Dedifferentiated amniotic fluid mesenchymal stem cell (primary cell): Measurements from ENCODE around the gene USP10.
"Not testable (repeated sequence)": the region's sequence is repeated elsewhere in the genome, so short reads cannot be mapped to it uniquely, and the experiment has no call there.

ENCODE experiments used
- DNase-seq: peaks from one replicate; pipeline ENCODE4 v3.0.0-alpha.2; 2016; ENCODE audit errors: extremely low spot score

Gene USP10

DNA sequence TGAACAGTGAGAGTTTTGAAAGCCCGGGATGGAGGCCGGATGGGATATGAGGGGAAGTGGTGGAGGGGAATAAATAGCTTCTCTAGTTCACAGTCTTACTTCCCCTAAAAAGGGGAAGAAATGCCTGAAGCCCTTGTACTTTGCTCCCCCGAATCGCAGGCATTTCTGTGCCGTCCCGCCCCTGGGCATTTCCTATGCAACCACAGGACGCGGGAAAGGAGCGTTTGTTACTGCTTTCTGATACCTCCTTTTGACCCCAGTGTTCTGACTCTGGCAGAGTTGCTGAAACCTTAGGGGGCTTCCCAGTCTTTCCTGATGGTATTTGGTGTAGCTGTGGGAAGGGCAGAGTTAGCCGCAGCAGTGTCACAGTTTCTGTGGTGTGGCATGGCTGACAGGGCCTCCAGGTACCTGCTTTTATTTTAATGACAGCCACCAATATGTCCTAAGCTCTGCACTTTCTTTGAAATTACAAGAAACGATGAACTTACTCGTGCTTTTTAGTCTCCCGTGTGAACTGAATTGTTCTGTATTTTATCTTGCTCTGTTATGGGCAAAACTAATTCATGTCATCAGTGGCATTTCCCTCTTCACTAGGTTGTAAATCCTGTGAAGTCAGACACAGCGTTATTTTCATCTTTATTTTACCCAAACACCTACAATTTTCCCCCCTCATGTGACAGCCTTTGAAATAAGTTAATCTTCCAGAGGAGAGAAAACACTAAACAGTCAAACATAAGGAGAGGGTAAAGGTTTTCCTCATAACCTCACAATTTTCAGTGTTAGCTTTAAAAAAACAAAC is 27.1 kb downstream of the USP10 start:
- no peak for DNase-seq

DNA sequence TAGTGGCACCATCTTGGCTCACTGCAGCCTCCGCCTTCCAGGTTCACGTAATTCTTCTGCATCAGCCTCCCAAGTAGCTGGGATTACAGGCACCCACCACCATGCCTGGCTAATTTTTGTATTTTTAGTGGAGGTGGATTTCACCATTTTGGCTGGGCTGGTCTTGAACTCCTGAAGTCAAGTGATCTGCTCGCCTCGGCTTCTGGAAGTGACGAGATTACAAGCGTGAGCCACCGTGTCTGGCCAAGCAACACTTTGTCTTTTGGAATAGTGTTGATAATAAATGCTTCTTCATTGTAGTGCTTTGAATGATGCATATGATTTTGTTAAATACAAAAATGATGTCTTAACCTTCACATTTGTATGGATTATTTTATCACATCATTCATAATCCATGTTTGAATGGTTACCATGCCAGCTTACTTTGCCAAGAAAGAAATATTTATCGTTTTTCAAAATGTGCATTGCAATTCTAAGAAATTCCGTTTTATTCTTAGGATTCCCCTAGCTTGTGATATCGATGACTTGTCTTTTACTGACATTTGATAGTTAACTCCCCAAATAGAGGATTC is 29.1 kb downstream of the USP10 start:
- DNase-seq, result no peak

DNA sequence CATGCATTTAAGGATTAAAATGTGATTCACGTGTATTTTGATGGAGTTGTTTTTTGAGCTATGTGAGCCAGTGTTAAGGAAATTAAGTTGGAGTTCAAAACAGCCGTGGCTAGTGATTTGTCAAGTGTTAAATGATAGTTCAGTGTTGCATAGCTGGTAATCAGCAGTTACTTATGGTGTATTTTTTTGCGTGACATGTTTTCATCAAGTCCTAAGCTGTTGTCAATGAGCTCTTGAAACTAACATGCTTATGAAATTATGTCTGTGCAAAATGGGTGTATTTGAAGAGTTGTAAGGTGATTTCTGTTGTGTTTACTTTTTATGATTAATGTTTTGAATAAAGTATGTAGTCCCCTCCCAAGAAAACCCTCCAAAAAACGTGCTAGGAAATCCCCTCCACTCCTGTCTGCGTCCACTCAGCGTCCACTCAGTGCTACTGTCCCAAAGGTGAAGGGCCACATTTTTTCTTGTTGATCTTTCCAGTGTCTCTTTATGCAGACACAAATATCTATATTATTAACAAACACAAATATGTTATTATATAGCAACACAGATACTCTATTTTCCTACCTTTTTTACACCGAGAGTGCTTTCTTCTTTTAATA is 30.0 kb downstream of the USP10 start:
- DNase-seq, result no peak

DNA sequence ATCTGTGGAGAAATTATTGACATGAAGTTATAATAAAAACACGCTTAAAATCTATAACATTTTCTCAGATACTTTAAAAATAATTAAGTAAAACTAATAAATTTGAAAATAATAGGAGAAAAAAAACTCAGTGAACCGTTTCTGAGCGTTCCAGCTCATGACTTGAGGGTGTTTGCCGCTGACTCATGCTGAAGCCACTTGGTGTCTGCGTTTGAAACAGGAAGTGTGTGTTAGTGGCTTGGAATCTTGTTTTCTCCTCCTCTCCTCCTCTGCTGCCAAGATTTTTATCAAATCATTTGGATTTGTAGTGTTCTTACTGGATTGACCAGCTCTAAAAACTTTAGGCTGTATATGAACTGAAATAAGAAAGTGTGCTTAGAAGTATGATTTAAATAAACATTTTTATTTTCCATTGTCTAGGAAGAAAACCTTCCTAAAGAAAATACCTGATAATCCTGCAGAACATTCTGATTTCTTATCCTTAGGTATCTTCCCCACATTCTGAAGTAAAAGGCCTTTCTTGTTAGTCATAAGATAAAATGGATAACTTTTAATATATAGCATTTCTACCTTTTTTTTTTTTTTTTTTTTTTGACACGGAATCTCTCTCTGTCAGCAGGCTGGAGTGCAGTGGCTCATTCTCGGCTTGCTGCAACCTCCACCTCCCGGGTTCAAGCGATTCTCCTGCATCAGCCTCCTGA is 30.8 kb downstream of the USP10 start:
- peak; percentile 92 for DNase-seq

DNA sequence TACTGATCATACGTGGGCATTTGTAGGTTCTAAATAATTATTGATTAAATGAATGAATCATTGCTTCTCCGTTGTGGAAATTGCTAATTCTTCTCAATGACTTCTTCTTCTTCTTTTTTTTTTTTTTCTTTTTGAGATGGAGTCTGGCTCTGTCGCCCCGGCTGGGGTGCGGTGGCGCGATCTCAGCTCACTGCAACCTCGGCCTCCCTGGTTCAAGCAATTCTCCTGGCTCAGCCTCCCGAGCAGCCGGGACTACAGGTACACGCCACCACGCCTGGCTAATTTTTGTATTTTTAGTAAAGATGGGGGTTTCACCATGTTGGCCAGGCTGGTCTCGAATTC is 32.5 kb downstream of the USP10 start:
- DNase-seq, result not testable (repeated sequence)

DNA sequence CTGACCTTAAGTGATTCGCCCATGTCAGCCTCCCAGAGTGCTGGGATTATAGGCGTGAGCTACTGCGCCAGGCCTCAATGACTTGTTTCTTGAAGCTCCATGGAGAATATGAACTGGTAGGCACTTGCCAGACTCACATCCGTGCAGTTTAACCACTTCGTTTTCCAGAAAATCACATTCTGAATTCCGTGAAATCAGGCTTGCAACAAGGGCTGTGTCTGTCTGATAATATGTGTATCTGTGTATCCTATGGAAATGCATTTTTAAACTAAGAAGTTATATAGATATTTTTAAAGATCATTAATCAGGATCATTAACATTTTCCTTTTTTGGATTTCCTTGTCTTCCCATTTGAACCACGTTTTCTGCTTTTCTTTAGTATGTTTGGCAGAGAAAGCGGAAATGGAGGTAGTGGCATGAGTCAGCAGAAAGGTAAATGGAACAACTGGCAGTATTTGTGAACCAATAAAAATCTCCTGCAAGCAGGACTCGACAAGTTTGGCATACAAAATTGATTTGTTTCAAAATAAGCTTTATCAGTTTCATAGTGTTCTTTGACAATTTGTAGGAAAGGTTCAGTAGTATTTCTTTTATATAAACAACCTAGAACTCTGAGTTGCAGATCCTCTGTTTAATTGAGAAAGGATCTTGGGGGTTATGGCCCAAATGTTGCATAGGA is 33.0 kb downstream of the USP10 start:
- DNase-seq, result no peak

DNA sequence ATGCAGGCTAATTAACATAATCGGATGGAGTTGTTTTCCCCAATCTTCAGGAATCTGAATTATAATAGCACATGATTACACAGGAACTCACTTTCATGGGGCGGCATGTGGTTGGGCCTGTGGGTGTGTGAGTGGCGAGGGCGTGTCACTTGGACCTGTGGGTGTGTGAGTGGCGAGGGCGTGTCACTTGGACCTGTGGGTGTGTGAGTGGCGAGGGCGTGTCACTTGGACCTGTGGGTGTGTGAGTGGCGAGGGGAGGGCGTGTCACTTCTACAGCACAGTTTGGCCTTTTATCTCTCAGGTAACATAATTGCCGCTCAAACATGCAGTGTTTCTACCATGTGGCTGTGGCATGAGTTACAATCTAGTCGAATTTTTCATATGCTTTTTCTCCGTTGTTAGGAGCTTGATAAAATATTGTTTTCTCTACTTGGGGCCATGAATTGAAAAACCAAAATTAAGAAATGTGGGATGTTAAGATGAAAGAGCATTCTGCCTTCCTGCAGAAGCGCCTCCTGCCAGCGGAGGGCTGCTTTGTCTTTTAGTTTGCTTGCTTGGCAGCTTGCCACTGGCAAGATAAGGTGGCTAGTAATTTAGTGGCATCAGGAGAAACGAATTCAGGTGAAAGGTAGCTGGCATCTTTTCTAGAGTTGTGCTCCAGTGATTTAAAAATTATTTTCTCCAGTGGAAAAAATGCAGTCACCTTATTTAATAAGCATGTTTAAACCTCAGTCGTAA is 36.2 kb downstream of the USP10 start:
- no peak for DNase-seq

DNA sequence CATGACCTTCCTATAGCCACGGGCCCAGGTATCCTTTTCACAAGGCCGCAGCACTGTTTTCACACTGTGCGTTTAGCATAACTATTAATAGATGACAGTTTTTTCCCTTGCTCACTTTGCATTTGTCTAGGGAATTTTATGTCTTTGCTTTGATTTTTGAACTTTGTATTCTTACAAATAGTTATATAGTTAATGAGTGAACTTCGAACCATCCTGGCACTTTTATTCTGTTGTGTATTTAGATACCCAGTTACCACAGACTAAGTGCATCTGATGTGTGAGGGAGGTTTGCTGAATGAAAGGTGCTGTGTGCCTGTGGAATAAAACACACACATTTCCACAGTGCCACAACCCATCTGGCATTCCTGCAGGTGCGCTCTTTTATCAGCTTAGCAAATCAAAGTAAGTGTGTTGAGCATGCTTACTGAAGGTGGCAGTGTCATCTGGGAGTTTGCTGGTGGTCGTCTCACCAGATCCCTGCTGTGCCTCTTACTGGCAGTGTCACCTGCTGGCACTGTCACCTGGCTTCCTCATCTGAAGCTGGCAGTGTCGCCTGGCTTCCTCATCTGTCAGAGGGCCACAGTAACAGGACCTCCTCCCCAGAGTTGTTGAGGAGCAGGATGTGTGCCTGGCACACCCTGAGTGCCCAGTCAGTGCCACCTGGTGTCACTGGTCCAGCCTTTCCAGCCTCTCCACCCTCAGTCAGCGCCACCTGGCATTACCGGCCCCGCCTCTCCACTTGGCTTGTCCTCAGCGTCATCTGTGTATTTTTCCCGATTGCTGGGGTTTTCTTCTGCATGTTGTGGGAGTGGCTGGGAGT is 37.6 kb downstream of the USP10 start:
- DNase-seq, result no peak

DNA sequence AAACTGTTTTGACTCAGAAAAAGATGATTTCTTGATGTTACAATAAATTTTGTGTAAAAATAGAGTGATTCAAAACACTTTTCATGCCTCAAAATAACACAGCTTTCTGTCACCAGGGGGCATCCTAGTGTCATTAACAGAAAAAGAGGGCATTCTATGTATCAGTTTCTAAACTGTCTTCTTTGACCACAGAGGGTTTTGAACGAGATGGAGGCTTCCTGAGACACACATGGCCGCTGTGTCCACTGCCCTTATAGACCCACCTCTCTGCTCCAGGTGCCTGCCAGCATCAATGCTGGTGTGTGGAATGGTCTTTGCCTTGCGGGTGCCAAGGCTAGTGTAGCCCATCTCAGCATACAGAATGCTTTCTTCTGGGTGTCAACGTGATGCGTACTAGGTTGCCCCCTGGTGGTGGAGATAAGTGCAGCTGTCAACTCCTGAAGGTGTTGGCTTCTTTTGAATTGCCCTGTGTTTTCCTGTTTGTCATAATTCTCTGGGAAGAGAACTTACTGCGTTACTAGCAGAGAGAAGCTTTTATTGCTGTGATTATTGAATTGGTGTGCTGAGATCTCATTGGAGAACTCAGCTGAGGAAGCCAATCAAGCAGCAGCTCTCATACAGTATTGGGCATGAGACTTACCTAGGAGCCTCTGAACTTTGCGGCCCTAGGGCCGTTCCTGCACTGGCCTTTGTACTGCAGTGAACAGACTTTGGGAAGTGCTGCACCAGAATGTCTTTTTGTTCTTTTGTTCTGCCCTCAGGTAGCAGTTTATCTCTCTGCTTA is 38.6 kb downstream of the USP10 start:
- peak; percentile 61 for DNase-seq

DNA sequence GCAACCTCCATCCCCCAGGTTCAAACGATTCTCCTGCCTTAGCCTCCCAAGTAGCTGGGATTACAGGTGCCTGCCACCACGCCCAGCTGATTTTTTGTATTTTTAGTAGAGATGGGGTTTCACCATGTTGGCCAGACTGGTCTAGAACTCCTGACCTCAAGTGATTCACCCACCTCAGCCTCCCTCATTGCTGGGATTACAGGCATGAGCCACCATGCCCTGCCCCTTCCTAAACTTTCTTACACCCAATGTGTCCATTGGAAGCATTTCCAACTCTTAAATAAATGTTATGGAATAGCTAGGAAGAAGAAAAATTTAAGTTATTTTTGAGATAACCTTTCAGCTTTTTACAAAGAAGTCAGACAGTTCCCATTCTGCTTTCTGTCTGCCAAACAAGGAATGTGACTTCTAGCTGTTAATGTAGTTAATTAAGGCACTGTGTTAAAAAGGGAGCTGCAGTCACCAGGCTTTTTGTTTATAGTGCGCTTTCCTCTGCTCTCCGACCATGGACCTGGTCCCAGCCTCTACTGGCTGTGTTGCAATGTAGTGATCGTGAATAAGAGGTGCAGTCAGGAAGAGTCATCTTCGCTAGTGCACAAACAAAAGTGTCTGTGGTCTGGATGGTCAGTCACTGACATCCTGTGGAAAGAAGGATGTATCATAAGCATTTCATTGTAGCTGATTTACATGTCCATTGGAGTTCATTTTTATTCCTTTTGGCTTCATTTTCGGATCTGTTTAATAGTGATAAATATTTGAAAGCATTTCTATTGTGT is 39.7 kb downstream of the USP10 start:
- peak; percentile 56 for DNase-seq

DNA sequence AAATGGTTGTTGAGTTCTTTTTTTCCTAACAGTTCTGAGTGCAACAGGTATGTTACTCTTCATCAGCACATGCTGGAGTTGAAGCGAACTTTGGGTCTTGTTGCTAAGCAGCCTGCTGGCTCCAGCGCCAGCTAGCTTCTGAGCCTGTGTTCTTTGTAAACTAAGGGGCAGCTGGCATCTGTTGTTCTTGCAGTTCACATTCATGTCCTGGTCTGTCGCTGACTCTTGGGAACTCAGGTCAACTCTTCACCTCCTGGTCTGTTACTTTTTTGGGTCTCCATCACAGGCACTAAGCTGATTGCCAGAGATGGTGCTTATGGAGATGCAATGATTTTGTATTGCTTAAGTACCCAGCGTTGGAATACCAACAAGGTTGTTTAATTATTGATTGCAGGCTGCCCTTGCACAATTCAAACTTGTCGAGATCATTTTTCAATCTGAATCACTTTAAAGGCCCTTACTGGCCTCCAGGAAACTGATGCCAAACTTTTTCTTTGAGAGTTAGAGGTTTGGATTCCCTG is 40.9 kb downstream of the USP10 start:
- no peak for DNase-seq

DNA sequence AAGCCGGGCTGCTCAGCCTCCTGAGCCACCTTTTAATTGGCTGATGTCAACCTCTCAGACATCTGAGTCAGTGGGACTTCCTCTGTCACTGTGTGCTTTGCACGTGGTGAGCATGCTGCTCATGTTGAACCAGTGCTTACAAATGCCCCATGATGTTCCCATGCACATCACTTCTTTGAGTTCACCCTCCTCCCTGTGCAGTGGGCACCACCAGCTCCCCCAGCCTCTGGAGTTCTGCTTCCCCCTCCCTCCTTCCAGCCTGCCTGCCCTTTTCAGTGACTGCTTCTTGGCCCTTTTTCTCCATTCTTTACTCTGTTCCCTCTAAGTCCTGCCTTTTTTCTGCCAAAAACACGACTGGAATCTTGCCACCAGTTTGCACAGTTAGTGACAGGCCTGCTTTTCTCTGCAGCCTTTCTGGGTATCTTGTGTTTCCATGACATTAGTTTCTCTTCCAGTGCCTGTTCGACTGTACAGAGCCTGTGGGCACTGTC is 41.6 kb downstream of the USP10 start:
- DNase-seq, result no peak

DNA sequence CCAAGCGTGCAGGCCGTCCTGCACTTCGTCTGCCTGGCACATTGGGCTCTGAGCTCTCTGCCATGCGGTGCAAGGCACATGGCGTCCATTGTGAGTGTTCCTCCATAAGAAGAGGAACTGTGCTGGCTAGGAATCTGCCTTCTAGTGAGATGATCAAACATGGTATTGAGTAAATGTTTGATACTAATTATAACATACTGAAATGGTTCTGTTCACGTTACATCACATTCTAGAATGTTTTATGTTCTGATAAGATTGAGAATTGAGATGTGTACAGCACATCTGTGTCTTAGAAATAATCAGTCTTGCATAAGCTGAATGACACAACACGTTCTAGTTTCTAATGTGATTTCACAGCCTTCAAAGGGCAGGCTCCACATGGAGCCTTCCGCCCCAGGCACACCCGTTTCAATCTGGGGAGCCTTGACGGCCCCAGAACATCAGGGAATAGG is 42.9 kb downstream of the USP10 start:
- DNase-seq, result no peak

DNA sequence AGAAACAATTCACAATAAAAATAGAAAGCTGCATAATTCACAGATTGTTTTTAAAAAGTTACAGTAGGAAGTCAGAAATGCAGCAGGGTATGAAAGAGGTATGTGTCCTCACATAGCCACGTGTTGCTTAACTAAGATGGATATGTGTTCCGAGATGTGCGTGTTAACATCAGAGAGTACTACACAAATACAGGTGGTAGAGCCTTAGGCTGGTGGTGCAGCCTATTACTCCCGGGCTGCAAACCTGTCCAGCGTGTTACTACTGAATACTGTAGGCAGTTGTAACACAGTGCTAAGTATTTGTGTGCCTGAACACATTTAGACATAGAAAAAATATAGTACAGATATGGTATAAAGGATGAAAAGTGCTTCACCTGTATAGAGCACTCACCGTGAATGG is 46.4 kb downstream of the USP10 start:
- no peak for DNase-seq

DNA sequence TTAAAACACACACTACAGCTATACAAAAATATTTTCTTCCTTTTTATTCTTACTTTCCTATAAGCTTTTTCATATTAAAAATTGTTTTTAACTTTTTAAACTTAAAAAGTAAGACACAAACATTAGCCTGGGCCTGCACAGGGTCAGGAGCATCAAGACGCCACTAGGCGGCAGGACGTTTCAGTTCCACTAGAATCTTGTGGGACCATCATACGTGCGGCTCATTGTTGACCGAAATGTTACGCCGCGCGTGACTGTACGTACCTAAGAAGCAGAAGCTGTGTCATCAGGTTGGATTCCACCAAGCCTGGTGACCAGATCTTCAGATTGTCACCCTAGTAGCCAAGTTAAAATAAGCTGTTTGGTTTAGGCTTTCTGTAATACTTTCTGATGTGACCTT is 47.1 kb downstream of the USP10 start:
- DNase-seq, result no peak

DNA sequence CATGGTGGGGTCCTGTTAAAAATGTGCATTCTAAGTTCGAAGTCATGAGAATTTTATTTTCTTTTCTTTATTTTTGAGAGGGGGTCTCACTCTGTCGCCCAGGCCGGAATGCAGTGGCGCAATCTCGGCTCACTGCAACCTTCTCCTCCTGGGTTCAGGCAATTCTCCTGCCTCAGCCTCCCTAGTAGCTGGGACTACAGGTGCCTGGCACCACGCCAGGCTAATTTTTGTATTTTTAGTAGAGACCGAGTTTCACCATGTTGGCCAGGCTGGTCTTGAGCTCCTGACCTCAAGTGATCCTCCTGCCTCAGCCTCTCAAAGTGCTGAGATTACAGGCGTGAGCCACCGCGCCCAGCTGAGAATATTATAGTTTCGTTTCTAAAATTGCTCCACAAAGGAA is 48.4 kb downstream of the USP10 start:
- DNase-seq, result not testable (repeated sequence)

DNA sequence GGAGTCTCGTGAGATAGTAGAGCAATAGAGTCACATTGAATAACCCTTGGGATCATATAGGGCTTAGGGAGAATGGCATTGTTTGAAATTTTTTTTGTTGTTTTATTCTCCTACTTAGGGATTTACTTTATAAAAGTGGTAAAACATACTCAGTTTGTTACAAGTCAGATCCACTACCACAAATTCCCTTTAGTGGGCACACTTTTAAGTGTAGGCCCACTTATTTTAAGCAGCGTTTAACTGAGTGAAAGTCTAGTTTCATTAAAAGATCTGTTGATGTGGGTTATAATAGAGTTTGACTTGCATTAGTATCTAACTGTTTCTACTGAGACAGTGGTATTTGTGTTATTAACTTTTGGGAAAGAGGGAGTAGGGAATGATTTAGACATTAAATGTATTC is 49.3 kb downstream of the USP10 start:
- no peak for DNase-seq

DNA sequence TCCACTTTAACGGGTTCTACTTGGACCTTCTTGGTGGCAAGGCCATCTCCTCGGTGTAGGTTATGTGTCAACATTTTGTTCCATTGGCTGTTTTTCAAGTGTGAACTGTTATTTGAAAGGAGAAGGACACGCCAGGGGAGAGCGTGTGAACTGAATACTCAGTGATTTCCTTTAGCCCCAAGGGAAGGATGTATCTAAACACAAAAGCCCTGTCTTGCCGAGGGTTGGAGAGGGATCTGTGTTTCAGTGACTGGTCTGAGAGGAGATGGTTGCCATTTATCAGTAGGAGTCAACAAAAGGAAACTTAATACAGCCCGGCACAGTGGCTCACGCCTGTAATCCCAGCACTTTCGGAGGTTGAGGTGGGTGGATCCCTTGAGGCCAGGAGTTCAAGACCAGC is 50.0 kb downstream of the USP10 start:
- no peak for DNase-seq

DNA sequence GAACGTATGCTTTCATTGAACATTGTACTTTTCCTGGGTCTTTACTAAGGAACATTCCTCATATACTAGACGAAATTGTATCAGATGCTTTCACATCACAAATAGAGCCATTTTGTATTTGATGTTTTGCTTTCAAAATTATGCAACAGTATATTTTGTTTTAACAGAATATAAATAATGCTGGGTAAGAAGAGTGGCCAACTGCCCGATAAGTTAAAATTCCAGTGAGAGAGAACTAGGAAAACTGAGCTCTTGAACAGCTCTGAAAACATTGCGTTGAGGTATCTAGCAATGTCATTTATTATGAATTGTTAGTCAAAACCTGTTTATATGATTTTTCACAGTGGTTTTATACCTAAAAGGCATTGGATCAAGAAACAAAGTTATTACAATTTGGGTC is 50.8 kb downstream of the USP10 start:
- DNase-seq, result no peak
